ENCODE measurements around the gene THNSL1.

THNSL1 gene

GRCh38 chr10:25068152-25069058, 52.0 kb downstream of the THNSL1 start:
- no peak overlapping the region for H3K27ac ChIP-seq
- TF ChIP-seq CTCF (conservative IDR thresholded peaks at IDR 0.05): no peak

GRCh38 chr10:25071227-25071626, 54.8 kb downstream of the THNSL1 start:
- no peak for TF ChIP-seq CTCF (conservative IDR thresholded peaks at IDR 0.05)
- no peak overlapping the region for H3K27ac ChIP-seq

GRCh38 chr10:25072786-25073185, 56.4 kb downstream of the THNSL1 start:
- TF ChIP-seq CTCF (conservative IDR thresholded peaks at IDR 0.05): no peak
- no peak overlapping the region for H3K27ac ChIP-seq

GRCh38 chr10:25075825-25076224, 59.4 kb downstream of the THNSL1 start:
- no peak overlapping the region for H3K27ac ChIP-seq
- TF ChIP-seq CTCF (conservative IDR thresholded peaks at IDR 0.05): no peak
